ENCODE measurements around the gene POLD2.

The POLD2 gene

GRCh38 chr7:44112997-44113763, 10.2 kb downstream of the POLD2 start:
- DNase-seq: no peak

GRCh38 chr7:44112231-44112996, 10.9 kb downstream of the POLD2 start:
- DNase-seq: no peak

GRCh38 chr7:44111761-44112160, 11.6 kb downstream of the POLD2 start:
- no peak for DNase-seq

GRCh38 chr7:44110719-44111635, 12.4 kb downstream of the POLD2 start:
- DNase-seq: no peak

- DNase-seq: no peak
Observed at GRCh38 chr7:44109991-44110390, 13.4 kb downstream of the POLD2 start.

GRCh38 chr7:44108768-44109750, 14.3 kb downstream of the POLD2 start:
- DNase-seq: no peak

GRCh38 chr7:44107961-44108767, 15.2 kb downstream of the POLD2 start:
- DNase-seq: no peak

GRCh38 chr7:44107116-44107960, 16.0 kb downstream of the POLD2 start:
- no peak for DNase-seq

- no peak for DNase-seq
Observed at GRCh38 chr7:44106311-44107065, 16.9 kb downstream of the POLD2 start.

GRCh38 chr7:44105832-44106231, 17.5 kb downstream of the POLD2 start:
- no peak for DNase-seq

- no peak for DNase-seq
Observed at GRCh38 chr7:44104860-44105771, 18.2 kb downstream of the POLD2 start.

- no peak for DNase-seq
Observed at GRCh38 chr7:44103923-44104859, 19.2 kb downstream of the POLD2 start, which contains the start of gene AEBP1. AEBP1 (plus strand) TSS chr7:44104345; CDS start chr7:44104666, 321 bp downstream.

- DNase-seq: no peak
Observed at GRCh38 chr7:44103566-44103922, 19.8 kb downstream of the POLD2 start.

GRCh38 chr7:44102846-44103565, 20.3 kb downstream of the POLD2 start:
- no peak for DNase-seq

- no peak for DNase-seq
Observed at GRCh38 chr7:44101966-44102845, 21.1 kb downstream of the POLD2 start.

Measured in central memory CD4-positive, alpha-beta T cell (primary cell).